HuH-7.5 (cell line): ENCODE data around the gene PLD5.
"Not testable (repeated sequence)": the region's sequence is repeated elsewhere in the genome, so short reads cannot be mapped to it uniquely, and the experiment has no call there.

Source experiments
- DNase-seq: peaks from one replicate; pipeline ENCODE4 v3.0.0; 2011; ENCODE audit warnings: low spot score

Gene PLD5

GRCh38 chr1:242276769-242277168 is 247.7 kb downstream of the PLD5 start:
- DNase-seq: not testable (repeated sequence)

GRCh38 chr1:242267004-242267403 is 257.5 kb downstream of the PLD5 start:
- DNase-seq: not testable (repeated sequence)

GRCh38 chr1:242264419-242264818 is 260.1 kb downstream of the PLD5 start:
- DNase-seq: not testable (repeated sequence)

- no peak for DNase-seq
Measured at GRCh38 chr1:242245255-242245654, 279.2 kb downstream of the PLD5 start.

- DNase-seq: no peak
Measured at GRCh38 chr1:242243472-242243871, 281.0 kb downstream of the PLD5 start.

GRCh38 chr1:242242983-242243382 is 281.5 kb downstream of the PLD5 start:
- no peak for DNase-seq

GRCh38 chr1:242241936-242242335 is 282.6 kb downstream of the PLD5 start:
- DNase-seq: no peak

GRCh38 chr1:242240691-242241090 is 283.8 kb downstream of the PLD5 start:
- no peak for DNase-seq

GRCh38 chr1:242240077-242240476 is 284.4 kb downstream of the PLD5 start:
- DNase-seq: no peak

- DNase-seq: no peak
Measured at GRCh38 chr1:242239398-242239797, 285.1 kb downstream of the PLD5 start.

GRCh38 chr1:242237051-242237450 is 287.4 kb downstream of the PLD5 start:
- no peak for DNase-seq

- DNase-seq: no peak
Measured at GRCh38 chr1:242228991-242229390, 295.5 kb downstream of the PLD5 start.

- DNase-seq: no peak
Measured at GRCh38 chr1:242225767-242226573, 298.5 kb downstream of the PLD5 start.

GRCh38 chr1:242224878-242225766 is 299.4 kb downstream of the PLD5 start:
- not testable (repeated sequence) for DNase-seq

- DNase-seq: no peak
Measured at GRCh38 chr1:242224461-242224860, 300.0 kb downstream of the PLD5 start.

GRCh38 chr1:242219905-242220304 is 304.6 kb downstream of the PLD5 start:
- DNase-seq: no peak

- no peak for DNase-seq
Measured at GRCh38 chr1:242219298-242219901, 305.1 kb downstream of the PLD5 start.

- no peak for DNase-seq
Measured at GRCh38 chr1:242216368-242216767, 308.1 kb downstream of the PLD5 start.

- not testable (repeated sequence) for DNase-seq
Measured at GRCh38 chr1:242214455-242214854, 310.0 kb downstream of the PLD5 start.

GRCh38 chr1:242212961-242213360 is 311.5 kb downstream of the PLD5 start:
- not testable (repeated sequence) for DNase-seq

GRCh38 chr1:242212401-242212800 is 312.1 kb downstream of the PLD5 start:
- no peak for DNase-seq

- DNase-seq: no peak
Measured at GRCh38 chr1:242211254-242212022, 313.1 kb downstream of the PLD5 start.
